Fibroblast of peridontal ligament (primary cell): Measurements from ENCODE around the gene VPS4B.
A peak's percentile ranks its signal among the peaks of the same experiment; 100 is the strongest.
"Not testable (repeated sequence)": the region's sequence is repeated elsewhere in the genome, so short reads cannot be mapped to it uniquely, and the experiment has no call there.

Source experiments
- DNase-seq: peaks from one replicate; pipeline ENCODE4 v3.0.0-alpha.2; 2010; ENCODE audit errors: extremely low read depth

The VPS4B gene

GRCh38 chr18:63422087-63422863, at the start of gene VPS4B:
TSS of gene VPS4B (minus strand) at chr18:63422476. CDS start at chr18:63422259, 217 bp downstream.
- DNase-seq: peak; percentile 99

DNA sequence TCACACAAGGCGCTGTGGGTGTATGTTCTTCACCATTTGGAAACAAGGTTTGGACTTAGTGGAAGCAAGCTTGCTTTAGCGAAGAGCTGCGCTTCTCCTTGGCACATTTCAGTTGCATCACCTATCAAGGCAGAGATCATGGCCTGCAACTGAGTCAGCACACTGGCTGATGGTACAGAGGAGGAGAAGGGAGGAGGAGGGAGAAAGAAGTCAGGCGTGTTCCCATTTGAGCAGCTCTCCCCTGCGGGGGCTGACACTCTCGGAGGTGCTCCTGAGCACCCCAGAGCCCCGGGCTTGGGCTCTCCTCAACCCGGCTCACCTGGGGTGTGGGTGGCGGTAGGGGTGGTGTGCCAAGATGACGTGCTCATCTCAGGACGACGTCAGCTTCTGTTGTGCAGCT, 48.5 kb upstream of the VPS4B start:
- DNase-seq: no peak

GRCh38 chr18:63468575-63468974, 46.3 kb upstream of the VPS4B start:
- DNase-seq: no peak

GRCh38 chr18:63467699-63468098, 45.4 kb upstream of the VPS4B start:
- no peak for DNase-seq

- DNase-seq: no peak
These were observed 42.8 kb upstream of the VPS4B start for GRCh38 chr18:63465059-63465458.

DNA sequence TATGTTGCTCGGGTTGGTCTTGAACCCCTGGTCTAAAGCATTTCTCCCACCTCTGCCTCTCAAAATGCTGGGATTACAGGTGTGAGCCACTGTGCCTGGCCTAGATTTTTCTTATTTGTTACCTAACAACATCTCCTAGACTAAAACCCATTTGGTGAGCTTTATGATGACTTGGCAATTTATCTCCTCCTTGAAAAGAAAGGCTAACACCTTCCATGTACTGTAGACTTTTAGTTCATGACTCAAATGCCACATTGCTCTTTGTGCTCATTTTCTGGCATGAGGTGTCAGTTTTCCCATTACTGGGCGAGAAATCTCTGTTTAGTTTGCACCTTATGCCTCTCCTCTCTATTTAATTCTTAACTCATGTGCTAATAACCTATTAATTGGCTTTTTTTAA, 42.2 kb upstream of the VPS4B start:
- no peak for DNase-seq

- no peak for DNase-seq
These were observed 38.1 kb upstream of the VPS4B start for GRCh38 chr18:63460414-63460813.

GRCh38 chr18:63457977-63458376, 35.7 kb upstream of the VPS4B start:
- no peak for DNase-seq

DNA sequence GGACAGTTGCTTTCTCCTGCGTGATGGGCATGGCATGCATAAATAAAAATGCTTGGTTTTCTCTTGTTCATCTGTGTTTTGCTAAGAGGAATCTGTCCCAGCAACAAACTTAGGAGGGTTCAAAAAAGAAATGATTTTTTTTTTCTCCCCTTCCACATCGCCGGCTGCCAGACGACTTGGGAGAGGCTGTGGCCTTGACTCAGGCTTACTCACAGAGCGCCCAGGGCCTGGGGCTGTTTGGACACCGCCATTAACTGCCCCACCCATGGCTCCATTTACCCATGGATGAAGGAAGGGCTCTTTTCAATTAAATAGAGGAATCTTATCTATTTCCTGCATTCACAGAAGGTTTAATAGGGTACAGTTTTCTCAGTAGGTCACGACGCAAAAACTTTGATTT, 32.2 kb upstream of the VPS4B start:
- peak; percentile 15 for DNase-seq

GRCh38 chr18:63452751-63453150, 30.5 kb upstream of the VPS4B start:
- not testable (repeated sequence) for DNase-seq

DNA sequence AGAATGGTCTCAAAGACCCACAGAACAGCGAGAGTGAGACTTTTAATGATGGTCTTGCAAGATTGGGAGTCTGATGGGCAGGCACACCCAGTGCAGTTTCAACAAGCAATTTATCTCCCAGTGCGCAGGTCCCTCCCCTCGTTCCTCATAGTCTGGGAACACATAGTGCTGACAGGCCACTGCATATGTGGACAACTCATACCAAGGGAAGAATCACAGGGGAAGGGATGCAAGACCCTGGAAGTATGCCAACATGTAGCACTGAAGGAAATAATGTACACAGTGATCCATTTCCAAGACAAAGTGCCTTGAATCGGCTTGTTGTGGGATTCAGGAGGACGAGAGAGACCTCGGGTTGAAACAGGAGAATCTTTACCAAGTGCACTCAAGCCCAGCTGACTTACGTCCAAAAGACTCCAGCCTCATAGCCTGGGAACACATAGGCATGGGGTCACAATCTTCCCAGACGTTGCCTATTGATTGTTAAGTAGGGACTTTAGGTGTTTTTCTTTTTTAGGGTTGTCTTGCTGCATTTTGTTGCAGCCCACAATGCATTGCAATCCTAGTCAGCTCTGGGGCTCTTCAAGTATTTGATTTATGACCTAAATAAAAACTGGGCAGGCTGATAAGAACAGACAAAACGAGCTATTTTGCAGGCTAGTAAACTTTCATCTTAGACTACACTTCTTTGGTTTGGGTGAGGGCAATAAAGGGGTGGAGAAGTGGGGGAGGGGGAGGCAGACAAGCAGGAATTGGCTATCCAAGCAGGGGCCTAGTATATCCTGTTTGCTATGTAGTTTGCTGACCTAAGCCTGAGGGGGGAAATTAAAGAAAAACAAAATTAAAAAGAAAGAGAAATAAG, 29.8 kb upstream of the VPS4B start:
- DNase-seq: no peak

- no peak for DNase-seq
These were observed 27.1 kb upstream of the VPS4B start for GRCh38 chr18:63449426-63449825.

DNA sequence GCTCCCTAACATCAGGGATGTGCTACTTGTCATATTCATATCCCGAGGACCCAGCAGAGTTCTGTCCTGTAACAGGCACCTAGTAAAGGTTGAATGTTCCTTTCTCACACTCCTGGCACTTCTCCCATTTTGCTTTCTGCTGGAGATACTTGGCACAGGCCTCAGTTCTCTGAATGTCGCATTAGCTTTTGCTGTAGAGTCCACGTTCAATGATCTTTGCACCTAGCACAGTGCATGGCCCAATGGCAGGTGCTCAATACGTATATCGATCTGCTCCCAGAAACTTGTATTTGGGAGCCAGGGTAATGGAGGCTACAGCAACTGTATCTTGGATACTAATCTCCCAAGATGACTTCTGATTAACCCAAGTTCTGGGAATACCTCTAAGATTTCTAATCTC, 24.8 kb upstream of the VPS4B start:
- DNase-seq: no peak

- no peak for DNase-seq
These were observed 24.0 kb upstream of the VPS4B start for GRCh38 chr18:63446266-63446665.

DNA sequence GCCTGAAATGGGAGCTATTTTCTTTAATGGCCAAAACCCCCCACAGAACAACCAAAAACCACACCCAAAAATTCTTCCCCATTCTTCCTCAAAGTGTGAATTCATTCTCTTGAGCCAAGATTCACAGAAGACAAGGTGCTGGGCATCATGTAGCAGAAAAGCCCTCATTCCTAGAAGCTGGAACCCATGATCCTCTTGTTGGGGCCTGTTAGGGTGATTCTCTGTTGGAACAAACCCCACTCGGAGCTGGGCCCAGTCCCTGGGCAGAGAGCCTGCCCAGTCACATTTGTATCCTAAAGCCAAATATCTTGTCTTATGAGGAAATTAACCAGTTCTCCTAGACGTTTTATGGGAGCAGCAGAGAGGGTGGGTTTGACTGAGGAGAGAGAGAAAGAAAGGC, 22.8 kb upstream of the VPS4B start:
- DNase-seq: no peak

GRCh38 chr18:63444580-63444979, 22.3 kb upstream of the VPS4B start:
- DNase-seq: peak; percentile 84

GRCh38 chr18:63443829-63444228, 21.6 kb upstream of the VPS4B start:
- DNase-seq: no peak

DNA sequence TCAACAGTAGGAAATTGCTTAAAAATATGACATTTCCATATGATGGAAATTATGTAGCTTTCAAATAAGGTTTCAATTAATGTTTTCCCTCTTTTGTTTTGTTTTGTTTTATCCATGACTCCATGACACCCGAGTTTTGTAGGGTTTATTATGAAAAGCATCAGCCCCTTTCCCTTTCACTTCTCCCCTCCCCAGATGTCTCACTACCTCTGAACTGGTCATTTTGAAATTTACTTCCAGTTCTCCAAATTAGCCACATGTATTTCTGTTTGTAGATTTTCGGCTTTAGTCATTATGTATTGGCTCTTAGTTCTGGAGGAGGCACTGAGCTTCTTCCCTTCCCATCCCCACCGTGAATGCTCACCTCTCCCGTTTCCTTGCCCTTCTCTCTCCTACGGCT, 18.6 kb upstream of the VPS4B start:
- DNase-seq: peak; percentile 33

GRCh38 chr18:63440219-63440618, 17.9 kb upstream of the VPS4B start:
- DNase-seq: peak; percentile 47

- peak; percentile 82 for DNase-seq
These were observed 17.1 kb upstream of the VPS4B start for GRCh38 chr18:63439334-63439733.

DNA sequence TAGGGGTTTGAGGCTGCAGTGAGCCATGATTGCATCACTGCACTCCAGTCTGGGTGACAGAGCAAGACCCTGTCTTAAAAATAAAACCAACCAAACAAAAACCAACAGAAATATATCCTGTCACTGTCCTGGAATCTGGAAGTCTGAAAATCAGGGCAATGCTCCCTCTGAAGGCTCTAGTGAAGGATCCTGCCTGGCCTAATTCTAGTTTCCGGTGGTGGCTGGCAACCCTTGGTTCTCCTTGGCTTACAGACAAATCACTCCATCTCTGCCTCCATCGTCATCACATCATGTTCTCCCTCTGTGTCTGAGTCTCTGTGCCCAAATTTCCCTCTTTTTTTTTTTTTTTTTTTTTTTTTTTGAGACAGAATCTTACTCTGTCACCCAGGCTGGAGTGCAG, 15.9 kb upstream of the VPS4B start:
- peak; percentile 32 for DNase-seq

- DNase-seq: peak; percentile 49
These were observed 11.1 kb upstream of the VPS4B start for GRCh38 chr18:63433334-63433866.

DNA sequence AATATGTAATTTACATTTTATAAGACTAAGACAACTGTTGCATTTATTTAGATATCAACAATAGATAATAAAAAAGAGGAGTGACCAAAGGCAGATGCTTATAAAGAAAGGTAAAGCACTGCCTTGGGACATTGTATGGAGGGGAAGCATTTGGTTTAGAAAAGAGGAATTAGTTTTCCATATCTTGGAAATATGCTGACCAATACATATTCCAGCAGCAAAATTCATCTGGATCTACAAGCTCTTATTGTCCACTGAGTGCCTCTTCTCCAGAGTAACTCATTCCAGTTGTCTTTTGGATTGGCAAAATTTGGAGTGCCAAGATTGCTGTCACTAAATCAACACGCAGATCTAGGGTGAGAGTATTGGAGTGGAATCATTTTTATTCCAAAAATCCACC, 8.9 kb upstream of the VPS4B start:
- DNase-seq: no peak
